PC-3 (cell line): ENCODE measurements around the gene AGAP1. TPM values are rescaled to one million over a fixed set of nuclear protein-coding genes. Genes with fewer than 3 reads are reported as not detected.

ENCODE experiments used
- ATAC-seq: fragments of 200-7000 bp; cut with Tn5 transposase; 2 replicates; pipeline ENCODE4 v1.9.1; 2020; ENCODE audit warnings: mild to moderate bottlenecking, moderate library complexity
- BruUV-seq: library from RNA; stranded (reverse); fragments of 400-500 nt; replicated peaks from 2 replicates; lab custom pipeline; 2021; lab: Mats Ljungman, UMichigan
- CTCF ChIA-PET: fragments of 300-600 bp; sonication (Branson Sonifier 250); formaldehyde crosslinking; loops from one replicate; lab custom pipeline; 2022; ENCODE audit warnings: antibody characterized with exemption; lab: Charles Lee
- POLR2A ChIA-PET: fragments of 300-600 bp; sonication (Branson Sonifier 250); formaldehyde crosslinking; loops from one replicate; lab custom pipeline; 2022; ENCODE audit warnings: antibody characterized with exemption; ENCODE audit not compliant: unreplicated experiment; lab: Charles Lee
- DNase-seq: peaks from one replicate; pipeline ENCODE4 v3.0.0-alpha.2; 2015
- H2AFZ ChIP-seq: fragments of 300-600 bp; sonication (generic); 2 replicates; pipeline ENCODE4 v1.6.0; 2016; ENCODE audit warnings: antibody characterized with exemption, low read length
- H3F3A ChIP-seq: fragments of 300-600 bp; sonication (generic); one replicate; pipeline ENCODE4 v1.6.0; 2017; ENCODE audit warnings: antibody characterized with exemption, low read length, control low read depth, mild to moderate bottlenecking; ENCODE audit not compliant: unreplicated experiment
- H3K27ac ChIP-seq: fragments of 300-600 bp; sonication (generic); 2 replicates; pipeline ENCODE4 v1.5.1; 2016; ENCODE audit warnings: mild to moderate bottlenecking, low read length
- H3K27me3 ChIP-seq: fragments of 300-600 bp; sonication (generic); 2 replicates; pipeline ENCODE4 v1.6.1; 2016; ENCODE audit warnings: low read length, mixed read lengths
- H3K36me3 ChIP-seq: fragments of 300-600 bp; sonication (generic); 2 replicates; pipeline ENCODE4 v1.6.1; 2016; ENCODE audit warnings: low read depth, mixed run types, low read length, mixed read lengths
- H3K4me1 ChIP-seq: fragments of 300-600 bp; sonication (generic); 2 replicates; pipeline ENCODE4 v1.5.1; 2016; ENCODE audit warnings: low read length; ENCODE audit not compliant: insufficient read depth
- H3K4me2 ChIP-seq: fragments of 300-600 bp; sonication (generic); 2 replicates; pipeline ENCODE4 v1.6.0; 2016; ENCODE audit warnings: low read length
- H3K4me3 ChIP-seq: fragments of 300-600 bp; sonication (generic); 2 replicates; pipeline ENCODE4 v1.5.1; 2016; ENCODE audit warnings: mild to moderate bottlenecking, low read length, mixed read lengths
- H3K79me2 ChIP-seq: fragments of 300-600 bp; sonication (generic); 2 replicates; pipeline ENCODE4 v1.6.1; 2017; ENCODE audit warnings: low read length, mixed read lengths
- H3K9ac ChIP-seq: fragments of 300-600 bp; sonication (generic); 2 replicates; pipeline ENCODE4 v1.6.0; 2016; ENCODE audit warnings: mild to moderate bottlenecking, low read length
- H3K9me2 ChIP-seq: fragments of 300-600 bp; sonication (generic); replicated peaks from 2 replicates; pipeline ENCODE4 v1.6.1; 2016; ENCODE audit warnings: mixed run types, low read length, mixed read lengths
- H3K9me3 ChIP-seq: fragments of 300-600 bp; sonication (generic); 2 replicates; pipeline ENCODE4 v1.6.1; 2016; ENCODE audit warnings: low read length, mixed read lengths
- H4K20me1 ChIP-seq: fragments of 300-600 bp; sonication (generic); 2 replicates; pipeline ENCODE4 v1.6.1; 2016; ENCODE audit warnings: low read length, mixed read lengths
- EZH2 ChIP-seq: fragments of 300-600 bp; sonication (generic); IDR thresholded peaks from one replicate; pipeline ENCODE4 v1.6.1; 2017; ENCODE audit warnings: antibody characterized with exemption, mild to moderate bottlenecking, low read length; ENCODE audit not compliant: unreplicated experiment
- EZH2phosphoT487 ChIP-seq: fragments of 300-600 bp; sonication (generic); IDR thresholded peaks from 2 replicates; pipeline ENCODE4 v1.6.1; 2018; ENCODE audit warnings: mild to moderate bottlenecking, antibody characterized with exemption, low read length, borderline replicate concordance
- intact Hi-C: fragments of 100-400 bp; cut with micrococcal nuclease; formaldehyde crosslinking; loops from 2 replicates; pipeline ENCODE4 v1.9.0; 2023
- total RNA-seq: library from RNA; depleted of rRNA; stranded (reverse); fragments of >200 nt; gene quantifications from 2 replicates; pipeline ENCODE4 v1.2.3, GENCODE V29; 2014
- TF ChIP-seq, protein P1 (sequence below): fragments of 300-600 bp; sonication (generic); conservative IDR thresholded peaks from 2 replicates; pipeline ENCODE4 v1.5.1; 2017; ENCODE audit warnings: antibody characterized with exemption, low read depth, mild to moderate bottlenecking, low read length

The AGAP1 gene
- total RNA-seq, 1 experiment from 2014 or later = 31.0 TPM

DNA sequence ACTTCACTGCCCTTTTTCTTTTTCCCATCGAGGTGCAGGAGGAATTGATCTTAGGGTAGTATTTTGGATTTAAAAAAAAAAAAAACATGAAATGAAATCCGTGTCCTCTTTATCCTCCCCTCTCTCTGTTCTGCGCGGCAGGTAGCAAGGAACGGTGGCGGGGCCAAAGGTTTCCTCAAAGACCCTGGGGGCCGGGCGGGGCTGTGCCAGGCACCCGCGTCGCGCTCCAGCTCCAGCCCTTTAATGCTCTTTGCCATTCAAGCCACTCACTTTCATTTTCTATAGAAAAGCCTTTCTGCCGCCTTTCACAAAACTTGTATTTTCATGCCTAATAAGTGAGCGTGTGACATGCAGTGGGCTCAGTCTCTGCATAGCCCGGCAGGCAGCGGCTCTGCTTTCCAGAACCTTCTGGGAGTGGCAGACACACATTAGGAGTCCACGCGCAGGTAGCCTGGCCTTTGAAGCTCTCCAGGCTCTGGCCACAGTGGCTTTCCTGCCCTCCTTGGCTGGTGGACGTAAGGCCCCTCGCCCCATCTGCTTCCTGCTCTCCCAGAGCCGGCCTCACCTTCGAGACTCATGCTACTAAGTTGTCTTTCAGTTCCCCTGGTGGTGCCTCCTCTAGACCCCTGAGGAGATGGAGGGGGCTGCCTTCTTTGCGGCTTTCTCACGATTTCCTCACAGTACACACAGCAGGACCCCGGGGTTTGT lies 41.7 kb downstream of the AGAP1 start:
- DNase-seq = no peak
- no peaks in the 10 kb centered on the region for H3K27me3 ChIP-seq
- H3K27ac ChIP-seq = no peak overlapping the region
- no peak for ATAC-seq
- H3K4me2 ChIP-seq = no peak overlapping the region
- H3K36me3 ChIP-seq = no peaks in the 10 kb centered on the region
- no peaks in the 10 kb centered on the region for H3K9me3 ChIP-seq
- CTCF ChIA-PET = no interaction called here
- TF ChIP-seq, protein P1, sequence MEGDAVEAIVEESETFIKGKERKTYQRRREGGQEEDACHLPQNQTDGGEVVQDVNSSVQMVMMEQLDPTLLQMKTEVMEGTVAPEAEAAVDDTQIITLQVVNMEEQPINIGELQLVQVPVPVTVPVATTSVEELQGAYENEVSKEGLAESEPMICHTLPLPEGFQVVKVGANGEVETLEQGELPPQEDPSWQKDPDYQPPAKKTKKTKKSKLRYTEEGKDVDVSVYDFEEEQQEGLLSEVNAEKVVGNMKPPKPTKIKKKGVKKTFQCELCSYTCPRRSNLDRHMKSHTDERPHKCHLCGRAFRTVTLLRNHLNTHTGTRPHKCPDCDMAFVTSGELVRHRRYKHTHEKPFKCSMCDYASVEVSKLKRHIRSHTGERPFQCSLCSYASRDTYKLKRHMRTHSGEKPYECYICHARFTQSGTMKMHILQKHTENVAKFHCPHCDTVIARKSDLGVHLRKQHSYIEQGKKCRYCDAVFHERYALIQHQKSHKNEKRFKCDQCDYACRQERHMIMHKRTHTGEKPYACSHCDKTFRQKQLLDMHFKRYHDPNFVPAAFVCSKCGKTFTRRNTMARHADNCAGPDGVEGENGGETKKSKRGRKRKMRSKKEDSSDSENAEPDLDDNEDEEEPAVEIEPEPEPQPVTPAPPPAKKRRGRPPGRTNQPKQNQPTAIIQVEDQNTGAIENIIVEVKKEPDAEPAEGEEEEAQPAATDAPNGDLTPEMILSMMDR = no peak
- no peak for TF ChIP-seq EZH2
- no peak for TF ChIP-seq EZH2phosphoT487
- peaks cover 27% of the 10 kb centered on the region; the same call in 1 of the 2 replicates for H4K20me1 ChIP-seq
- no peak overlapping the region for H2AFZ ChIP-seq
- no peaks in the 10 kb centered on the region for H3F3A ChIP-seq
- H3K79me2 ChIP-seq = peaks cover 97% of the 10 kb centered on the region
- no peak overlapping the region for H3K4me3 ChIP-seq
- no peaks in the 10 kb centered on the region for H3K4me1 ChIP-seq
- intact Hi-C loops = no loop called here
- no peaks in the 10 kb centered on the region for H3K9me2 ChIP-seq
- no peak overlapping the region for H3K9ac ChIP-seq
- BruUV-seq = no TSS peak
- POLR2A ChIA-PET = no interaction called here

DNA sequence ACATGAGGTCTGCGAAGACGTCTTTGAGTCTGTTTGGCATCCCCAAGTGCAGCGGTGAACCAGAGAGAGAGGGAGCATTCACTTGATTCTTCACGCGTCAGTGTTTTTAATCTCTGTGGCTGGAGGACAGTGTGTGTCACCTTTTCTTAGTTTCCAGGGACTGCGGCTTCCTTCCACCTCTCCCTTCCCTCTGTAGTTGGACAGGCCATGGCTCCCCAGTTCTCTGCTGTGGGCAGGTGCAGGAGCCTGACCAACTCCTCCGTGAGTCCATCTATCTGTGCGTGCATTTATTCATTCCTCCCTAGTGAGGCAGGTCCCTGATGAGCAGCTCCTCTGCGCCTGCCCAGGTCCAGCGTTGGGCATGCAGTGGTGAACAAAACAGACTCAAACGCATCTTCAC lies 42.9 kb downstream of the AGAP1 start:
- no peaks in the 10 kb centered on the region for H3K36me3 ChIP-seq
- no peak overlapping the region for H3K27ac ChIP-seq
- TF ChIP-seq EZH2phosphoT487 (no peak), EZH2 (no peak)
- TF ChIP-seq, protein P1 = no peak
- no peak for ATAC-seq
- ChIA-PET POLR2A (no interaction called here), CTCF (no interaction called here)
- no peaks in the 10 kb centered on the region for H3K4me1 ChIP-seq
- no peaks in the 10 kb centered on the region for H3K27me3 ChIP-seq
- peaks cover 27% of the 10 kb centered on the region; the same call in 1 of the 2 replicates for H4K20me1 ChIP-seq
- intact Hi-C loops = no loop called here
- H3K4me3 ChIP-seq = no peak overlapping the region
- no peak overlapping the region for H3K4me2 ChIP-seq
- peaks cover 97% of the 10 kb centered on the region for H3K79me2 ChIP-seq
- no peak overlapping the region for H2AFZ ChIP-seq
- no peaks in the 10 kb centered on the region for H3K9me3 ChIP-seq
- no peak overlapping the region for H3K9ac ChIP-seq
- no TSS peak for BruUV-seq
- no peaks in the 10 kb centered on the region for H3K9me2 ChIP-seq
- H3F3A ChIP-seq = no peaks in the 10 kb centered on the region
- DNase-seq = no peak

DNA sequence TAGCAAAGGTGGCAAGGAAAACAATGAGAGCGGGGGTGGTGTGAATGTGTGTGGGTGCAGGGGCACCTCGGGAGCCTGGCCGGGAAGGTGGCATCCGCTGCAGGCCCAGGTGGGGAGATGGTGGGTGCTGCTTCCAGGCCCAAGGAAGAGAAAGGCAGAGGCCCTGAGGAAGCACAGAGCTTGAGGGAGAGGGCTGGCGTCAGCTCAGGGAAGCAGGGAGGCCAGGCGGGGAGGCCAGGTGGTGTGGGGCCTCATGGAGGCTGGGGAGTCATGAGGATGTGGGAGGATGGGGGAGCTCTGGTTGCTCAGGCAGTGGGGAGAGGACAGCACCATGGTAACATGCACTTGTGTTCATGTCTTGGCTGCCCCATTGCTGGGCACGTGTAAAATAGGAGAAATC lies 43.3 kb downstream of the AGAP1 start:
- H4K20me1 ChIP-seq = peaks cover 26% of the 10 kb centered on the region; the same call in 1 of the 2 replicates
- no peaks in the 10 kb centered on the region for H3F3A ChIP-seq
- TF ChIP-seq EZH2 = no peak
- TF ChIP-seq, protein P1 = no peak
- TF ChIP-seq EZH2phosphoT487 = no peak
- peaks cover 3% of the 10 kb centered on the region for H3K4me1 ChIP-seq
- no peak overlapping the region for H3K27ac ChIP-seq
- no peaks in the 10 kb centered on the region for H3K9me2 ChIP-seq
- peaks cover 97% of the 10 kb centered on the region for H3K79me2 ChIP-seq
- no peak overlapping the region for H3K9ac ChIP-seq
- ATAC-seq (no peak), DNase-seq (no peak)
- ChIA-PET CTCF (no interaction called here), POLR2A (no interaction called here)
- H3K4me3 ChIP-seq = no peak overlapping the region
- BruUV-seq = no TSS peak
- H3K36me3 ChIP-seq = no peaks in the 10 kb centered on the region
- intact Hi-C loops = no loop called here
- H2AFZ ChIP-seq = no peak overlapping the region
- H3K4me2 ChIP-seq = no peak overlapping the region
- H3K27me3 ChIP-seq = no peaks in the 10 kb centered on the region
- H3K9me3 ChIP-seq = no peaks in the 10 kb centered on the region
